H1 (cell line): Measurements from ENCODE around the gene MKKS. TPM values are rescaled to one million over a fixed set of nuclear protein-coding genes. Genes with fewer than 3 reads are reported as not detected.

Source experiments
- CTCF ChIA-PET: fragments of 300-600 bp; sonication (Branson Sonifier 250); formaldehyde crosslinking; loops from one replicate; lab custom pipeline; 2021; ENCODE audit not compliant: partially characterized antibody; lab: Charles Lee
- POLR2A ChIA-PET: fragments of 300-600 bp; sonication (Branson Sonifier 250); formaldehyde crosslinking; loops from one replicate; lab custom pipeline; 2021; ENCODE audit warnings: inconsistent platforms; ENCODE audit not compliant: partially characterized antibody; lab: Charles Lee
- DNase-seq, 2 experiments: peaks; one replicate each; pipeline versions ENCODE4 v3.0.0 to v3.0.0-alpha.2; 2010 to 2022; ENCODE audit warnings: low spot score in 2 of 2, low read depth in 1 of 2, mixed read lengths in 1 of 2
- FAIRE-seq: peaks from 2 replicates; lab custom pipeline; 2011; peaks lifted over from hg19 to GRCh38; lab: Jason Lieb, UNC
- H2AFZ ChIP-seq: 2 replicates; pipeline ENCODE4 v1.8.1; 2012; ENCODE audit warnings: low read length, inconsistent platforms
- H2AK5ac ChIP-seq: 2 replicates; pipeline ENCODE4 v1.6.1; 2013; ENCODE audit warnings: low read depth, low read length
- H2BK120ac ChIP-seq: replicated peaks from 2 replicates; pipeline ENCODE3; 2013; ENCODE audit warnings: low read depth, low read length, inconsistent platforms
- H2BK12ac ChIP-seq: 2 replicates; pipeline ENCODE4 v1.6.1; 2013; ENCODE audit warnings: low read depth, low read length
- H2BK15ac ChIP-seq: 2 replicates; pipeline ENCODE4 v1.6.1; 2013; ENCODE audit warnings: low read length
- H2BK20ac ChIP-seq: 2 replicates; pipeline ENCODE4 v1.6.1; 2013; ENCODE audit warnings: low read length
- H2BK5ac ChIP-seq: 2 replicates; pipeline ENCODE4 v1.6.1; 2013; ENCODE audit warnings: low read depth, low read length
- H3K14ac ChIP-seq: 2 replicates; pipeline ENCODE4 v1.6.1; 2013; ENCODE audit warnings: inconsistent platforms; ENCODE audit not compliant: insufficient read length
- H3K18ac ChIP-seq: 2 replicates; pipeline ENCODE4 v1.6.1; 2013; ENCODE audit warnings: low read length; ENCODE audit errors: extremely low read depth
- H3K23ac ChIP-seq: 2 replicates; pipeline ENCODE4 v1.6.1; 2013; ENCODE audit warnings: inconsistent platforms; ENCODE audit not compliant: insufficient read length
- H3K23me2 ChIP-seq: 2 replicates; pipeline ENCODE4 v1.6.1; 2013; ENCODE audit warnings: low read depth, low read length
- H3K27ac ChIP-seq: 2 replicates; pipeline ENCODE4 v1.6.1; 2011; ENCODE audit warnings: low read depth, low read length, inconsistent platforms
- H3K27me3 ChIP-seq, 4 experiments: replicated peaks in 1 of 4; 1 replicate in 1 of 4; 2 replicates in 3 of 4; pipeline versions ENCODE4 v1.6.1 to v1.8.1; 2011 to 2013; ENCODE audit warnings: low read length in 3 of 4, mild to moderate bottlenecking in 3 of 4, inconsistent platforms in 2 of 4, mixed read lengths in 2 of 4, moderate library complexity in 1 of 4; ENCODE audit not compliant: control insufficient read depth in 3 of 4, insufficient read depth in 3 of 4; ENCODE audit errors: extremely low read depth in 1 of 4
- H3K36me3 ChIP-seq, 4 experiments: 2 replicates each; pipeline versions ENCODE4 v1.6.1 to v1.8.1; 2011 to 2013; ENCODE audit warnings: mild to moderate bottlenecking in 4 of 4, low read length in 3 of 4, moderate library complexity in 2 of 4, control low read depth in 1 of 4, inconsistent platforms in 1 of 4; ENCODE audit not compliant: insufficient read depth in 4 of 4, control insufficient read depth in 2 of 4
- H3K4ac ChIP-seq: replicated peaks from 2 replicates; pipeline ENCODE3; 2013; ENCODE audit warnings: low read length, low read depth, mixed read lengths, inconsistent platforms; ENCODE audit not compliant: insufficient read length
- H3K4me1 ChIP-seq, 4 experiments: replicated peaks in 1 of 4; 1 replicate in 1 of 4; 2 replicates in 3 of 4; pipeline versions ENCODE4 v1.6.1 to v1.8.1; 2011 to 2013; ENCODE audit warnings: low read length in 3 of 4, inconsistent platforms in 2 of 4, mixed read lengths in 1 of 4; ENCODE audit not compliant: insufficient read depth in 4 of 4, control insufficient read depth in 3 of 4
- H3K4me2 ChIP-seq, 2 experiments: 2 replicates each; pipeline versions ENCODE4 v1.6.1 to v1.8.1; 2011 to 2013; ENCODE audit warnings: low read depth in 2 of 2, low read length in 2 of 2, control low read depth in 1 of 2, inconsistent platforms in 1 of 2, mild to moderate bottlenecking in 1 of 2; ENCODE audit not compliant: insufficient read depth in 1 of 2
- H3K4me3 ChIP-seq, 4 experiments: fragments of 200-600, 300-600 bp in 1 of 4; sonication (generic), shearing (Covaris generic), sonication (Bioruptor Twin) in 1 of 4; 2 replicates each; pipeline versions ENCODE4 v1.5.1 to v1.8.1; 2011 to 2016; ENCODE audit warnings: low read length in 4 of 4, low read depth in 3 of 4, control low read depth in 2 of 4, inconsistent platforms in 2 of 4, mild to moderate bottlenecking in 2 of 4, mixed read lengths in 1 of 4, moderate library complexity in 1 of 4; ENCODE audit not compliant: insufficient read depth in 2 of 4; ENCODE audit errors: extremely low read depth in 1 of 4
- H3K56ac ChIP-seq: replicated peaks from 2 replicates; pipeline ENCODE3; 2013; ENCODE audit warnings: low read depth, mild to moderate bottlenecking, mixed read lengths, low read length, inconsistent platforms; ENCODE audit not compliant: insufficient read length
- H3K79me1 ChIP-seq: 2 replicates; pipeline ENCODE4 v1.6.1; 2013; ENCODE audit warnings: low read depth, low read length, control low read depth
- H3K79me2 ChIP-seq, 2 experiments: 2 replicates each; pipeline versions ENCODE4 v1.6.1 to v1.8.1; 2012 to 2013; ENCODE audit warnings: low read length in 2 of 2, mild to moderate bottlenecking in 2 of 2, inconsistent platforms in 1 of 2; ENCODE audit not compliant: insufficient read depth in 2 of 2, control insufficient read depth in 1 of 2
- H3K9ac ChIP-seq, 4 experiments: replicated peaks in 1 of 4; 1 replicate in 1 of 4; 2 replicates in 3 of 4; pipeline versions ENCODE4 v1.6.1 to v1.8.1; 2011 to 2013; ENCODE audit warnings: low read depth in 3 of 4, low read length in 3 of 4, control low read depth in 2 of 4, mild to moderate bottlenecking in 2 of 4, moderate library complexity in 2 of 4, inconsistent platforms in 1 of 4; ENCODE audit errors: extremely low read depth in 1 of 4
- H3K9me3 ChIP-seq, 2 experiments: 2 replicates each; pipeline versions ENCODE4 v1.6.1 to v1.8.1; 2012 to 2013; ENCODE audit warnings: mild to moderate bottlenecking in 2 of 2, moderate library complexity in 2 of 2, control low read depth in 1 of 2, inconsistent platforms in 1 of 2, low read depth in 1 of 2, low read length in 1 of 2, mixed read lengths in 1 of 2; ENCODE audit not compliant: insufficient read depth in 2 of 2
- H4K20me1 ChIP-seq, 2 experiments: replicated peaks in 1 of 2; 2 replicates each; pipeline versions ENCODE3 to v1.8.1; 2011 to 2013; ENCODE audit warnings: inconsistent platforms in 2 of 2, low read length in 2 of 2, mild to moderate bottlenecking in 1 of 2; ENCODE audit not compliant: insufficient read depth in 2 of 2, control insufficient read depth in 1 of 2
- H4K5ac ChIP-seq: 2 replicates; pipeline ENCODE4 v1.6.1; 2013; ENCODE audit warnings: low read length, low read depth, mixed read lengths, inconsistent platforms; ENCODE audit not compliant: insufficient read length
- H4K8ac ChIP-seq: 2 replicates; pipeline ENCODE4 v1.8.0; 2013; ENCODE audit warnings: mild to moderate bottlenecking, moderate library complexity, low read length, inconsistent platforms; ENCODE audit not compliant: insufficient read depth; ENCODE audit errors: extremely low read depth
- H4K91ac ChIP-seq: replicated peaks from 2 replicates; pipeline ENCODE3; 2013; ENCODE audit warnings: low read length, mixed read lengths, inconsistent platforms; ENCODE audit not compliant: insufficient read length
- CTCF ChIP-seq, 3 experiments: IDR thresholded peaks; 1 replicate in 2 of 3; 2 replicates in 1 of 3; pipeline versions ENCODE4 v1.5.1 to v1.6.1; 2011; ENCODE audit warnings: low read length in 3 of 3, mild to moderate bottlenecking in 3 of 3, inconsistent platforms in 2 of 3, low read depth in 1 of 3, moderate library complexity in 1 of 3; ENCODE audit not compliant: insufficient read depth in 1 of 3; ENCODE audit errors: control extremely low read depth in 1 of 3
- GTF2F1 ChIP-seq: IDR thresholded peaks from 2 replicates; pipeline ENCODE4 v1.6.1; 2012; ENCODE audit warnings: low read depth, low read length, improper control_type of control experiment, borderline replicate concordance
- KDM5A ChIP-seq: fragments of 200-600 bp; IDR thresholded peaks from 2 replicates; pipeline ENCODE4 v1.7.1; 2012; ENCODE audit warnings: mild to moderate bottlenecking, low read length, inconsistent platforms, mixed read lengths
- RFX5 ChIP-seq: IDR thresholded peaks from 2 replicates; pipeline ENCODE4 v1.6.1; 2011; ENCODE audit warnings: low read depth, low read length, improper control_type of control experiment, borderline replicate concordance
- WGBS, 2 experiments: shearing (Covaris generic) in 1 of 2; methylation state at CpG; one replicate each; pipeline versions ENCODE4 v1.1.6 to v1.1.7; 2013 to 2015; ENCODE audit warnings: low lambda C conversion rate in 2 of 2, mixed read lengths in 2 of 2, inconsistent platforms in 1 of 2, low coverage in 1 of 2, missing lambda C conversion rate in 1 of 2; ENCODE audit not compliant: insufficient replicate concordance in 2 of 2, insufficient coverage in 1 of 2, insufficient read length in 1 of 2; ENCODE audit errors: extremely low coverage in 1 of 2, missing lambda C conversion rate in 1 of 2; 5-methylcytosine and 5-hydroxymethylcytosine counted together
- polyA plus RNA-seq, 7 experiments: library from polyadenylated mRNA; depleted of rRNA in 3 of 7; stranded (reverse) in 5 of 7; unstranded in 2 of 7; fragments of >200 nt in 5 of 7; fragments of 200-250 nt in 2 of 7; gene quantifications; 1 replicate in 5 of 7; 2 replicates in 1 of 7; 4 replicates in 1 of 7; pipeline versions ENCODE4 v1.2.1 to v1.2.3, GENCODE V29; 2011 to 2013; ENCODE audit warnings: missing spikeins in 2 of 7, mixed read lengths in 2 of 7
- total RNA-seq: library from RNA; stranded (reverse); fragmentation: NEBNext Ultra II Directional; extraction: Animal tissue kit (Norgen Biotek cat#: 25700); gene quantifications from 2 replicates; pipeline ENCODE4 v1.2.1, GENCODE V29; 2021

The MKKS gene
- total and polyA plus RNA-seq, 2 of the 8 experiments (the other 6 are each of a cell fraction or from before 2014, with no cell fraction given): 15.9 to 24.8 TPM

GRCh38 chr20:10379761-10380160, 54.3 kb downstream of the MKKS start:
- H2AFZ ChIP-seq: no peak overlapping the region
- no peak overlapping the region for H3K18ac ChIP-seq
- H3K27ac ChIP-seq: no peak overlapping the region
- H3K4me2 ChIP-seq: no peak overlapping the region
- CTCF ChIA-PET: interaction anchor here (1.1 to 1.6 kb wide), 3 partner anchors 10 to 154 kb away, joined by 3 read pairs; no protein-coding TSS in a partner anchor
- H2BK5ac ChIP-seq: no peak overlapping the region
- POLR2A ChIA-PET: no interaction called here
- no peak overlapping the region for H3K56ac ChIP-seq
- 87% methylated on average over 7 of the region's 7 CpGs; no CpG with 5 or more reads in 1 of the 2 experiments for WGBS, 2 experiments
- H2BK15ac ChIP-seq: no peak overlapping the region
- H3K79me1 ChIP-seq: no peaks in the 10 kb centered on the region
- no peak for FAIRE-seq
- H3K9me3 ChIP-seq: peaks cover 7 to 9% of the 10 kb centered on the region in 2 experiments; a peak in 3 of 4 replicates
- no peak overlapping the region for H3K23ac ChIP-seq
- no peak for TF ChIP-seq KDM5A
- no peak for TF ChIP-seq GTF2F1
- TF ChIP-seq RFX5: no peak
- TF ChIP-seq CTCF (IDR thresholded peaks at IDR 0.05; ENCODE audit: control extremely low read depth in 1 of 3, insufficient read depth in 1 of 3, low read depth in 1 of 3, low read length in 3 of 3): no peak
- TF ChIP-seq, all 59 proteins: peak for 0
- H3K23me2 ChIP-seq: no peaks in the 10 kb centered on the region
- no peak overlapping the region for H2AK5ac ChIP-seq
- H4K5ac ChIP-seq: no peak overlapping the region
- H2BK20ac ChIP-seq: no peak overlapping the region
- no peaks in the 10 kb centered on the region for H3K79me2 ChIP-seq
- no peak overlapping the region for H3K14ac ChIP-seq
- H4K91ac ChIP-seq: no peak overlapping the region
- DNase-seq: no peak
- no peak overlapping the region for H3K4ac ChIP-seq
- no peaks in the 10 kb centered on the region for H4K20me1 ChIP-seq
- no peaks in the 10 kb centered on the region; a peak in 1 of 7 replicates for H3K4me1 ChIP-seq
- H4K8ac ChIP-seq: no peak overlapping the region
- H3K36me3 ChIP-seq: 0 out of 8 replicates have a peak, but pooled peaks cover 0 to 3% (median 0%) of the 10 kb centered on the region in 4 experiments
- H3K9ac ChIP-seq: no peak overlapping the region
- no peak overlapping the region for H3K4me3 ChIP-seq
- no peak overlapping the region for H2BK120ac ChIP-seq
- no peaks in the 10 kb centered on the region for H3K27me3 ChIP-seq
- no peak overlapping the region for H2BK12ac ChIP-seq
